GM12878 (cell line): ENCODE measurements around the gene PPP2R5B.

Experiments used
- CTCF ChIP-seq, 3 experiments: IDR thresholded peaks in 2 of 3; conservative IDR thresholded peaks in 1 of 3; 2 replicates each; pipeline ENCODE4 v1.5.1; 2011; ENCODE audit warnings: low read depth in 3 of 3, low read length in 3 of 3, mild to moderate bottlenecking in 3 of 3, control low read depth in 2 of 3, moderate library complexity in 2 of 3, inconsistent platforms in 1 of 3, mixed read lengths in 1 of 3; ENCODE audit not compliant: control insufficient read depth in 2 of 3, insufficient read depth in 1 of 3; ENCODE audit errors: extremely low read depth in 1 of 3
- NFYB ChIP-seq: IDR thresholded peaks from 2 replicates; pipeline ENCODE4 v1.6.1; 2011; ENCODE audit warnings: low read depth, mild to moderate bottlenecking, low read length, improper control_type of control experiment, moderate library complexity; ENCODE audit not compliant: insufficient read depth
- POLR2A ChIP-seq: IDR thresholded peaks from 2 replicates; pipeline ENCODE4 v1.6.1; 2011; ENCODE audit warnings: low read depth, mild to moderate bottlenecking, low read length
- SP1 ChIP-seq: IDR thresholded peaks from one replicate; pipeline ENCODE4 v1.6.1; 2011; ENCODE audit warnings: low read depth, low read length
- YY1 ChIP-seq: IDR thresholded peaks from 2 replicates; pipeline ENCODE4 v1.6.1; 2011; ENCODE audit warnings: low read depth, mild to moderate bottlenecking, low read length
- ZBTB40 ChIP-seq: fragments of 450-650 bp; IDR thresholded peaks from 2 replicates; pipeline ENCODE4 v1.6.1; 2016; ENCODE audit warnings: mild to moderate bottlenecking, moderate library complexity, borderline replicate concordance
- ZNF274 ChIP-seq: IDR thresholded peaks from one replicate; pipeline ENCODE4 v1.8.0; 2011; ENCODE audit not compliant: insufficient read length, insufficient read depth
- ZNF687 ChIP-seq: fragments of 450-650 bp; IDR thresholded peaks from 2 replicates; pipeline ENCODE4 v1.6.1; 2017; ENCODE audit warnings: mild to moderate bottlenecking, moderate library complexity

GRCh38 chr11:64900774-64901173, 23.7 kb upstream of the PPP2R5B start:
- TF ChIP-seq POLR2A (no peak), YY1 (no peak), ZNF274 (no peak), ZBTB40 (no peak), CTCF (IDR thresholded peaks at IDR 0.05 in 2 of 3, conservative IDR thresholded peaks at IDR 0.05 in 1 of 3; ENCODE audit: control insufficient read depth in 2 of 3, extremely low read depth in 1 of 3, insufficient read depth in 1 of 3, low read depth in 3 of 3, low read length in 3 of 3) (no peak), NFYB (no peak), ZNF687 (no peak), SP1 (no peak)
